HG03108 (cell line): ENCODE results near the gene TAS2R7.
"Not testable (repeated sequence)": the region's sequence is repeated elsewhere in the genome, so short reads cannot be mapped to it uniquely, and the experiment has no call there.

Source experiments
- ATAC-seq: cut with Tn5 transposase; IDR thresholded peaks from one replicate; pipeline ENCODE4 v1.9.1; 2021; ENCODE audit warnings: moderate library complexity; ENCODE audit not compliant: unreplicated experiment

TAS2R7 gene

GRCh38 chr12:10802587-10802986 is at the start of gene TAS2R7:
Gene TAS2R7, minus strand, starts transcription at chr12:10802627. Its CDS starts 57 bp downstream, at chr12:10802570.
- no peak for ATAC-seq

- no peak for ATAC-seq
Measured at GRCh38 chr12:10851243-10851858, 48.9 kb upstream of the TAS2R7 start.

- no peak for ATAC-seq
Measured at GRCh38 chr12:10849425-10849878, 47.0 kb upstream of the TAS2R7 start, which contains the start of gene PRR4. Gene PRR4, minus strand, starts transcription at chr12:10849475. Its CDS starts 38 bp downstream, at chr12:10849437.

- no peak for ATAC-seq
Measured at GRCh38 chr12:10847744-10848143, 45.3 kb upstream of the TAS2R7 start.

- no peak for ATAC-seq
Measured at GRCh38 chr12:10842862-10843261, 40.4 kb upstream of the TAS2R7 start.

GRCh38 chr12:10838461-10838860 is 36.0 kb upstream of the TAS2R7 start:
- ATAC-seq: no peak

- no peak for ATAC-seq
Measured at GRCh38 chr12:10829994-10830393, 27.6 kb upstream of the TAS2R7 start.

- no peak for ATAC-seq
Measured at GRCh38 chr12:10826258-10826657, 23.8 kb upstream of the TAS2R7 start, which contains the start of gene TAS2R10. Gene TAS2R10, minus strand, starts transcription at chr12:10826358. Its CDS starts 89 bp downstream, at chr12:10826269.

GRCh38 chr12:10824957-10825356 is 22.5 kb upstream of the TAS2R7 start:
- no peak for ATAC-seq

- no peak for ATAC-seq
Measured at GRCh38 chr12:10811883-10812536, 9.6 kb upstream of the TAS2R7 start.

- ATAC-seq: no peak
Measured at GRCh38 chr12:10810068-10810467, 7.6 kb upstream of the TAS2R7 start, which contains the start of gene TAS2R9. Gene TAS2R9, minus strand, starts transcription at chr12:10810168. Its CDS starts 93 bp downstream, at chr12:10810075.

- ATAC-seq: no peak
Measured at GRCh38 chr12:10807186-10807585, 4.8 kb upstream of the TAS2R7 start, which contains the start of gene TAS2R8. Gene TAS2R8, minus strand, starts transcription at chr12:10807286. Its CDS starts 306 bp downstream, at chr12:10806980.

GRCh38 chr12:10801741-10802140 is 686 bp downstream of the TAS2R7 start:
- ATAC-seq: no peak

- no peak for ATAC-seq
Measured at GRCh38 chr12:10794222-10794621, 8.2 kb downstream of the TAS2R7 start.

GRCh38 chr12:10791769-10792168 is 10.7 kb downstream of the TAS2R7 start:
- ATAC-seq: not testable (repeated sequence)

GRCh38 chr12:10783252-10783651 is 19.2 kb downstream of the TAS2R7 start:
- no peak for ATAC-seq

GRCh38 chr12:10779103-10779502 is 23.3 kb downstream of the TAS2R7 start:
- no peak for ATAC-seq

- no peak for ATAC-seq
Measured at GRCh38 chr12:10771132-10771733, 31.2 kb downstream of the TAS2R7 start.

- no peak for ATAC-seq
Measured at GRCh38 chr12:10759657-10760056, 42.8 kb downstream of the TAS2R7 start.

- no peak for ATAC-seq
Measured at GRCh38 chr12:10756194-10756593, 46.2 kb downstream of the TAS2R7 start.

GRCh38 chr12:10753059-10753458 is 49.4 kb downstream of the TAS2R7 start:
- ATAC-seq: no peak
